Keratinocyte (primary cell): ENCODE data around the gene ERC2. TPM values are rescaled to one million over a fixed set of nuclear protein-coding genes. Genes with fewer than 3 reads are reported as not detected.

Experiments used
- DNase-seq: peaks from one replicate; pipeline ENCODE4 v3.0.0-alpha.2; 2011; ENCODE audit warnings: low read depth, missing footprints, low spot score
- FAIRE-seq: peaks from 2 replicates; lab custom pipeline; 2011; peaks lifted over from hg19 to GRCh38; lab: Jason Lieb, UNC
- H2AFZ ChIP-seq: 2 replicates; pipeline ENCODE4 v1.6.0; 2012; ENCODE audit warnings: low read length, control low read depth, inconsistent platforms; ENCODE audit not compliant: control insufficient read depth
- H3K27ac ChIP-seq: 2 replicates; pipeline ENCODE4 v1.5.1; 2011; ENCODE audit warnings: low read length; ENCODE audit not compliant: control insufficient read depth, insufficient read depth
- H3K27me3 ChIP-seq: 3 replicates; pipeline ENCODE4 v1.6.0; 2011; ENCODE audit warnings: low read length; ENCODE audit not compliant: control insufficient read depth, insufficient read depth; ENCODE audit errors: extremely low read depth
- H3K36me3 ChIP-seq, 2 experiments: 2 replicates in 1 of 2; 3 replicates in 1 of 2; pipeline ENCODE4 v1.5.1; 2011; ENCODE audit warnings: low read length in 2 of 2, mild to moderate bottlenecking in 1 of 2; ENCODE audit not compliant: control insufficient read depth in 2 of 2, insufficient read depth in 2 of 2; ENCODE audit errors: extremely low read depth in 1 of 2
- H3K4me1 ChIP-seq: 3 replicates; pipeline ENCODE4 v1.5.1; 2011; ENCODE audit warnings: low read length; ENCODE audit not compliant: control insufficient read depth, insufficient read depth; ENCODE audit errors: extremely low read depth
- H3K4me2 ChIP-seq: 3 replicates; pipeline ENCODE4 v1.6.0; 2011; ENCODE audit warnings: low read depth, low read length; ENCODE audit not compliant: control insufficient read depth, insufficient read depth; ENCODE audit errors: extremely low read depth
- H3K4me3 ChIP-seq, 3 experiments: fragments of 200-600 bp in 1 of 3; sonication (generic) in 1 of 3; 2 replicates in 2 of 3; 3 replicates in 1 of 3; pipeline ENCODE4 v1.5.1; 2011 to 2016; ENCODE audit warnings: low read length in 3 of 3, mild to moderate bottlenecking in 3 of 3, control low read depth in 2 of 3, inconsistent platforms in 1 of 3, low read depth in 1 of 3, mixed read lengths in 1 of 3, mixed run types in 1 of 3, moderate library complexity in 1 of 3; ENCODE audit not compliant: control insufficient read depth in 2 of 3, insufficient read depth in 2 of 3; ENCODE audit errors: extremely low read depth in 1 of 3
- H3K79me2 ChIP-seq: 2 replicates; pipeline ENCODE4 v1.6.0; 2012; ENCODE audit warnings: low read length; ENCODE audit not compliant: control insufficient read depth, insufficient read depth
- H3K9ac ChIP-seq: 3 replicates; pipeline ENCODE4 v1.6.0; 2011; ENCODE audit warnings: low read length; ENCODE audit not compliant: control insufficient read depth, insufficient read depth; ENCODE audit errors: extremely low read depth
- H3K9me1 ChIP-seq: 3 replicates; pipeline ENCODE4 v1.6.0; 2011; ENCODE audit warnings: low read length; ENCODE audit not compliant: control insufficient read depth, insufficient read depth; ENCODE audit errors: extremely low read depth
- H3K9me3 ChIP-seq: 2 replicates; pipeline ENCODE4 v1.5.1; 2012; ENCODE audit warnings: low read depth, low read length; ENCODE audit not compliant: control insufficient read depth
- H4K20me1 ChIP-seq: 3 replicates; pipeline ENCODE4 v1.6.0; 2011; ENCODE audit warnings: low read length; ENCODE audit not compliant: control insufficient read depth, insufficient read depth; ENCODE audit errors: extremely low read depth
- EZH2 ChIP-seq: IDR thresholded peaks from one replicate; pipeline ENCODE4 v1.6.1; 2012; ENCODE audit warnings: inconsistent platforms, mild to moderate bottlenecking, low read length, moderate library complexity
- dilution Hi-C: fragments of 300-500 bp; cut with MboI; formaldehyde crosslinking; loops from one replicate; pipeline ENCODE4 v1.7.0; 2020; ENCODE audit warnings: low sequenced_read_pairs; ENCODE audit not compliant: extremely low pct_ligation_motif_present
- polyA plus RNA-seq, 5 experiments: library from polyadenylated mRNA; depleted of rRNA in 3 of 5; stranded (reverse) in 3 of 5; stranded (forward) in 1 of 5; unstranded in 1 of 5; fragments of >200 nt; gene quantifications; 1 replicate in 1 of 5; 2 replicates in 3 of 5; 3 replicates in 1 of 5; pipeline versions ENCODE4 v1.2.1 to v1.2.3, GENCODE V29; 2011 to 2012; ENCODE audit warnings: missing spikeins in 2 of 5, low read depth in 1 of 5, low replicate concordance in 1 of 5
- TF ChIP-seq, protein P1 (sequence below), 3 experiments: IDR thresholded peaks in 1 of 3; conservative IDR thresholded peaks in 1 of 3; optimal IDR thresholded peaks in 1 of 3; 2 replicates in 2 of 3; 3 replicates in 1 of 3; pipeline versions ENCODE3 to v1.5.1; 2011; ENCODE audit warnings: low read length in 3 of 3, mild to moderate bottlenecking in 3 of 3, moderate library complexity in 2 of 3, control low read depth in 1 of 3, inconsistent platforms in 1 of 3; ENCODE audit not compliant: insufficient read depth in 2 of 3; ENCODE audit errors: extremely low read depth in 1 of 3

The ERC2 gene
- polyA plus RNA-seq, 1 donor (not counting 4 experiments of a cell fraction or from before 2014, with no cell fraction given), result 0.08 TPM

DNA sequence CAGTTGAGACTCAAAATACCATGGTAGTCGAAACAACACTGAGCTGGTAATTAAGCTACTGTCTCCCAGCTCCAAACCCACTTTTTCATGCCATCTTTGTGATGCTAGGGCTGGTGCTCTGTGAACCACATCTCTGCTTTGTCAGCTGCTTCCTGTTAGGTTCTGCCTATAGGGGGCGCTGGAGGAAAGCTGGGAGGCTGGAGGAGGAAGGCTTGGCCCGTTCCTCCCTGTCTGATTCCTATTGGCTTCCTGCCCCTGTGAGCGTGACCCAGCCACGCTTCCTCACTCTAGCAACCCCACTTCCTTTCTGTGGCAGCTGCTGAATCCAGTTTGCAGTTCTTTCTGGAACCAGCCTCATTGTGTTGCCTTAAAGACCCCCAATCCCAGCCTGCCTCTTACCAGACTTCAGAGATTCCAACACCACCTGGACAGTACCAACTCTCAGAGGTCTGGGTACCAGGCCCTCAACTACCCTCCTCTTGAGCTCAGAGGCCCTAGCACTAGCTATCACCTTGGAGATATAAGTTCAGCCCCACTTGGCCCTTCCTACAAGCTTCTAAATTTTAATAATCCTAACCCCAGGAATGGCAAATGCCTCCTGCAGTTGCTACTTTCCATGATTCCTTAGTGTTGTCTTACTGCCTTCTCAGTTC is 120.9 kb downstream of the ERC2 start:
- dilution Hi-C loops, result no loop called here
- H3K4me1 ChIP-seq, result no peaks in the 10 kb centered on the region
- no peaks in the 10 kb centered on the region for H4K20me1 ChIP-seq
- H3K9me1 ChIP-seq, result no peaks in the 10 kb centered on the region
- no peak overlapping the region for H3K27ac ChIP-seq
- H3K36me3 ChIP-seq, result no peaks in the 10 kb centered on the region
- H3K4me2 ChIP-seq, result no peak overlapping the region
- H3K4me3 ChIP-seq, result no peak overlapping the region
- TF ChIP-seq, protein P1, sequence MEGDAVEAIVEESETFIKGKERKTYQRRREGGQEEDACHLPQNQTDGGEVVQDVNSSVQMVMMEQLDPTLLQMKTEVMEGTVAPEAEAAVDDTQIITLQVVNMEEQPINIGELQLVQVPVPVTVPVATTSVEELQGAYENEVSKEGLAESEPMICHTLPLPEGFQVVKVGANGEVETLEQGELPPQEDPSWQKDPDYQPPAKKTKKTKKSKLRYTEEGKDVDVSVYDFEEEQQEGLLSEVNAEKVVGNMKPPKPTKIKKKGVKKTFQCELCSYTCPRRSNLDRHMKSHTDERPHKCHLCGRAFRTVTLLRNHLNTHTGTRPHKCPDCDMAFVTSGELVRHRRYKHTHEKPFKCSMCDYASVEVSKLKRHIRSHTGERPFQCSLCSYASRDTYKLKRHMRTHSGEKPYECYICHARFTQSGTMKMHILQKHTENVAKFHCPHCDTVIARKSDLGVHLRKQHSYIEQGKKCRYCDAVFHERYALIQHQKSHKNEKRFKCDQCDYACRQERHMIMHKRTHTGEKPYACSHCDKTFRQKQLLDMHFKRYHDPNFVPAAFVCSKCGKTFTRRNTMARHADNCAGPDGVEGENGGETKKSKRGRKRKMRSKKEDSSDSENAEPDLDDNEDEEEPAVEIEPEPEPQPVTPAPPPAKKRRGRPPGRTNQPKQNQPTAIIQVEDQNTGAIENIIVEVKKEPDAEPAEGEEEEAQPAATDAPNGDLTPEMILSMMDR (optimal IDR thresholded peaks at IDR 0.05 in 1 of 3, IDR thresholded peaks at IDR 0.05 in 1 of 3, conservative IDR thresholded peaks at IDR 0.05 in 1 of 3; ENCODE audit: extremely low read depth in 1 of 3, insufficient read depth in 2 of 3, low read length in 3 of 3), result peak; percentile 36 to 65 (median 63)
- no peak for TF ChIP-seq EZH2
- H2AFZ ChIP-seq, result no peak overlapping the region
- H3K79me2 ChIP-seq, result no peaks in the 10 kb centered on the region
- DNase-seq (no peak), FAIRE-seq (no peak)
- no peaks in the 10 kb centered on the region for H3K27me3 ChIP-seq
- no peak overlapping the region for H3K9ac ChIP-seq
- H3K9me3 ChIP-seq, result no peaks in the 10 kb centered on the region

- no peak for DNase-seq
- dilution Hi-C loops, result no loop called here
- no peaks in the 10 kb centered on the region for H3K9me1 ChIP-seq
Observed at GRCh38 chr3:56342475-56342874, 125.8 kb downstream of the ERC2 start.

More at GRCh38 chr3:56342475-56342874, 125.8 kb downstream of the ERC2 start:
- no peaks in the 10 kb centered on the region for H3K79me2 ChIP-seq
- H3K27me3 ChIP-seq, result no peaks in the 10 kb centered on the region
- no peak overlapping the region for H3K4me3 ChIP-seq
- no peaks in the 10 kb centered on the region for H3K9me3 ChIP-seq
- H2AFZ ChIP-seq, result no peak overlapping the region
- H3K36me3 ChIP-seq, result no peaks in the 10 kb centered on the region
- H3K4me1 ChIP-seq, result no peaks in the 10 kb centered on the region
- H3K9ac ChIP-seq, result no peak overlapping the region
- TF ChIP-seq, protein P1 (optimal IDR thresholded peaks at IDR 0.05 in 1 of 3, IDR thresholded peaks at IDR 0.05 in 1 of 3, conservative IDR thresholded peaks at IDR 0.05 in 1 of 3; ENCODE audit: extremely low read depth in 1 of 3, insufficient read depth in 2 of 3, low read length in 3 of 3), result no peak
- no peak for TF ChIP-seq EZH2
- no peaks in the 10 kb centered on the region for H4K20me1 ChIP-seq
- no peak overlapping the region for H3K4me2 ChIP-seq
- no peak overlapping the region for H3K27ac ChIP-seq
- no peak for FAIRE-seq
